ENCODE data around the gene UGT3A1. TPM values are rescaled to one million over a fixed set of nuclear protein-coding genes. Genes with fewer than 3 reads are reported as not detected.
"Not testable (repeated sequence)": the region's sequence is repeated elsewhere in the genome, so short reads cannot be mapped to it uniquely, and the experiment has no call there.

The UGT3A1 gene
- polyA plus RNA-seq, 12 donors = 8.2 to 55.4 (median 34.7) TPM; not detected in 1

DNA sequence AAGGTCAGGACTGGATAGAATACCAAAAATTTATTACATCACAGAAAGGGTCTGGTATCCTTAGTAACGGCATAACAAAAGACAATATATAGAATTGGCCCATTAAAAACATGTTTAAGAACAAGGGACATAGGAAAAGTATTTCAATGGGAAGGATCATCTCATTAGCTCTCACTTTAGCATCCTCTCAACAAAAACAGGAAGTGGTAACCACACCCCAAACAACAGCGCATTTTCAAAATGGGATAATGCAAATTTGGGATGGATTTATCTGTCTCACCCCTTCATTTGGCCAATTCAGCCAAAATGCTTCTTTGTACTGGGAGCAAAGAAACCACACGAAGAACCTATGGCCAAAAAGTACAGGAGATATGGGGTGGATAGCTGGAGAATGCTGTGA, 9.8 kb upstream of the UGT3A1 start:
- no peak for DNase-seq

DNA sequence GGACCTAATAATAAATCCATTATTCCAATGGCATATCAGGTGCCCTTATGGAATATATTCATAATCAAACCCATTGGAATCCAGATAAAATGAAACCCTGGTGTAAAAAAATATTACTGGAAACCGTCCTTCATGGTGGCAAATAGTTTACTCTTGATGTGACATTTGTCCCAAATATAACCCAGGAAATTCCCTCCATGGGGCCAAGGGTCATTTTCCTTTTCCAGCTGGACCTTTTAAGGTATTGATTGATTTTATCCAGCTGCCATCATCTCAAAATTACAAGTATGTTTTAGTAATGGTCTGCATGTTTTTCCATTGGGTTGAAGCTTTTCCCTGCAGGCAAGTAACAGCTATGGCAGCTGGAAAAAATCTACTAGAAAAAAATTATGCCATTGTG, 8.4 kb upstream of the UGT3A1 start:
- no peak for DNase-seq

GRCh38 chr5:35996076-35996475, 4.9 kb upstream of the UGT3A1 start:
- no peak for DNase-seq

- DNase-seq = no peak
These were observed 670 bp downstream of the UGT3A1 start for GRCh38 chr5:35990520-35990919.

DNA sequence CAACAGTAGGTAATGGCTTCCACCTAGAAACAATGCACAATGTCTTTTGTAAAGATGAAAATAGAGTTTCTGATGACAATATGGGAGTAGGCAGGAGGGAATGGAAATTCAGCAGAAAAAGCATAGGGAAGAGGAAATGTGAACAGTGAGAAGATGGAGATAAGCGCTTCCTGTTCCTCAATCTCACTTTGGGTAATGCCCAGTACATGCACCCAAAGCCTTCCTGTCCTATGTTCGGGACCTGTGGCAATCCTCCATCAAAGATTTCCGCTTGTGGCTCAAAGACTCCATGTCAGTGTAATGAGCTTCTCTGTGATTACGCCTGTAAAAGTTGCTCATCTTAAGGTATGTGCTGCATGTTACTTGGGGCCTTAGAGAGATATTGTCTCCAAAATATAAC, 2.7 kb downstream of the UGT3A1 start:
- no peak for DNase-seq

DNA sequence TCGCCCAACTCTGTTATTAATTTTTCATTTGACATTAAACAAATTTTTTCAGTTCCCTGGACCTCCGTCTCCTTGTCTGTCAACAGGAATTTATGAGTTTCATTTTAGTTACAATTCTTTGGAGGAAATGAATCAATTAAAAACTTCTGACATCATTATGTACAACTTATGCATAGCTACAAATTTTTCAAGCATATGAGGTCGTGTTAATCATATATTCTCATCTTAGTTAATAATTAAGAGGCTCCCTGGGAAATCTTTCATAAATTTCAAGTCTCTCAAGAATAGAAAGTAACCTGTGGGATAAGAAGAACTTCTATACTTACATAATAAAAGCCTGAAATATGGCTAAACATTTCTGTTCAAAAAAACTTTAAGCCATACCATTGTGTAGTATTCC, 3.4 kb downstream of the UGT3A1 start:
- no peak for DNase-seq

- no peak for DNase-seq
These were observed 11.5 kb downstream of the UGT3A1 start for GRCh38 chr5:35979715-35980114.

GRCh38 chr5:35976859-35977258, 14.3 kb downstream of the UGT3A1 start:
- not testable (repeated sequence) for DNase-seq

- no peak for DNase-seq
These were observed 16.6 kb downstream of the UGT3A1 start for GRCh38 chr5:35974570-35974969.

- no peak for DNase-seq
These were observed 19.3 kb downstream of the UGT3A1 start for GRCh38 chr5:35971878-35972210.

DNA sequence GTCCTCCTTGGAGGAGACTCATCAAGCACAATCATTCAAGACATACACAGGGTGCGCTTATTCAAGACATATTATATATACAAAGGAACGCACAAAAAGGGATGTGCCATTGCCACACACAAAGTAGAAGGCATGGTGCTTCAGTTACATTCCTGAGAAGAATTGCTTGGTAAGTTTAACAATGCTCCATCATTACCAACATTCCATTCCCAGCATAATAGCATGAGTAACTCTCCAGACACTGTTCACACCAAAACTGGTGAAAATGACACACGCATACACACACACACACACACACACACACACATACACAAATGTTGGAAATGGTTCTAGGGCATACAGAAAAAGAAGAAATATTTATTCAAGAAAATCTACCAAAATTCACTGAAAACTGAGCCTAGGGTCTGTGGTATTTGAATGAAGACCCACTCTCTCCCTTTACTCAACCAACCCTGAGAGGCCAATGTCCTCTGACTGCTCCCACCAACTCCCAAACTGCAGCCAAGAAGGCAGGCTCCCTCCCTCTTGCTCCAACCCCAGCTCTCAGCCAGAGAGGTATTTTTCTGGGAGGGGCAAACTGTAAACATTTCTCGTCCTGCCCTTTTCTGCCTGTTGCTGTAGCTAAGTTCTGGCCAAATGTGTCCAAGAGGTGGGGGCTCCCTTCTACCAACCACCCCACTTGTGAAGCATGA, 19.9 kb downstream of the UGT3A1 start:
- DNase-seq = no peak

- DNase-seq = no peak
These were observed 27.8 kb downstream of the UGT3A1 start for GRCh38 chr5:35963381-35963843.

DNA sequence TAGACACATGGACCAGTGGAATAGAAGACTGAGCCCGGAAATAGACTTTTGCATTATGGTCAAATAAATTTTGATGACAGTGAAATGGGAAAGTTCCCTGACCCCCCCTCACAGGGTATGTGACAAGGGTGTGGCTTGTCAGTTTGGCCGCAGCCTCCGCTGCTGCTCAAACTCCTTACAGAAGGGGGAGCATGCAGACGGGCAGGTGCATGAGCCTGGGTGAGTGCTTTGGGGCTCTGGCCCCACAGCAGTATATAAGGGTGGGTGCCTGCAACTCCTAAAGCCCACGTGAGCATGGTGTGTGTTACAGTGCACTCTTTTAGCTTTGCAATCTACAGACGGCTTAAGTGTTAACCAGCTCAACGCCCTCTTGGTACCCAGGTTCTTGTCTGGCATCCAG, 30.9 kb downstream of the UGT3A1 start:
- DNase-seq = no peak

- DNase-seq = no peak
These were observed 34.8 kb downstream of the UGT3A1 start for GRCh38 chr5:35956429-35956828.

- no peak for DNase-seq
These were observed 37.0 kb downstream of the UGT3A1 start for GRCh38 chr5:35954175-35954574.

DNA sequence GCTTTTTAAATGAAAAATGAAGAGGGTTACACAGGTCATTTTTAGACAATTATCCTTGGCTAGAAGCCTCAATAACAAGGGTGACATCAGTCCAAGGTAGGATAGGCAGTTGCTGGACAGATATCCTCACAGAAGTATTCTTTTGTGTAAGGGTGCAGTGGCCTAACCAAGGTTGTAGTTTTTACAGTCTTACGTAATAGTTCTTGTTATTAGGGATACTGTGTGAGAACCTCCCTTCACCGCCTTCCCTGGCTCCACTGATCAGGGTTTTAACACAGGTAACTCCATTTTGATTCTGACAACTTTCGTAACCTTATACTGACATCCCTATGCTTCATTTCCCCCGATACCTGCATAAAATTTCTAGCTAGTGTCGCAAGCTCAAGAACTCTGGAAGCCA, 44.1 kb downstream of the UGT3A1 start:
- DNase-seq = no peak

DNA sequence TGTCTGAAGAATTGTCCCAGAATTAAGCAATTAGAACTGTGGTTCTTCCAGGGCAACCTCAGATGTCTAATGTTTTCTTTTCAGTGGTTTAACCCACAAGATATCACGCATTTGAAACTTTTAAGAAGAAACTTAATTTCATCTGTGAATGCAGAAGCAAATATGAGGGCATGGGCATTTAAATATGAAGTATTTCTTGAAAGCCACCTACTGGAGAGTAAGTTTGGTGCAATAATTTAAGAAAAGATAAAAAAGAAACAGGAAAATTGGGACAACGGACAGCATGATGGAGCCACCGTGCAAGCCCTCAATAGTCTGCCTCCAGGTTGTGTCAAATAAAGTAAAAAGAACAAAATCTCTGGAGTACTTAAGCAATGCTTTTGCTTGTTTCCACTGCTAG, 51.6 kb downstream of the UGT3A1 start:
- DNase-seq = no peak

- peak; percentile 86 for DNase-seq
These were observed 52.5 kb downstream of the UGT3A1 start, which contains the start of gene CAPSL for GRCh38 chr5:35938568-35939227. Gene CAPSL (minus strand): TSS chr5:35938622. CDS start chr5:35921120, 17,502 bp downstream.

DNA sequence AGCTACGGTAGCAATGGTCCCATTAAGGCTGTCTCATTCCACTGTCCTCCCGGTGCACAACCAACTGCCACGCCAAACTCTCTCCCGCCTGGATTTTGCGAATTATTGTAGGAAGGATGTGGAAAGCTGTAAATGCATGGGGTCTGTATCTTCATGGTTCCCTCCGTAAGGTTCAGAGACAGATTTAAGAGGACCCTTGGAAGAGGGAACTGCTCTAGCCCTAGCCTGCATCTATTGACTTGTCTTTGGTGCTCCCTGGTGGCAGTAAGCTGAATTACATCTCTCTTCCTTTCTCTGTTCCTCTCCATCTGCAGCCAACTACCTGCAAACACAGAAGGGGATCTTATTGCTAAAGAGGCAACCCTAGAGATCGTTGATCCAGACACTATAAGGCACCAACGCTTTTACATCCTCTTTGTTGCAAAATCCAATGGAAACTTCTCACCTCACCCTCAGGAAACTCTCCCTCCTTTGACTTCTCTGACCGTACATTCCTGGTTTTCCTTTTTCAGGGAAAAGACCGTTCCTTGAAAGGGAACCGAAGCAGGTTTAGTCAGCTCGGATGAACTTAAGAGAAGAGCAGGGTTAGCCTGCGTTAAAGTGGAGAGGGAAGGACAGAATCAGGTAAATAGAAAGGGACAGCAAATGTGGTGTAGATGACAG, 64.7 kb downstream of the UGT3A1 start:
- DNase-seq = peak; percentile 61

DNA sequence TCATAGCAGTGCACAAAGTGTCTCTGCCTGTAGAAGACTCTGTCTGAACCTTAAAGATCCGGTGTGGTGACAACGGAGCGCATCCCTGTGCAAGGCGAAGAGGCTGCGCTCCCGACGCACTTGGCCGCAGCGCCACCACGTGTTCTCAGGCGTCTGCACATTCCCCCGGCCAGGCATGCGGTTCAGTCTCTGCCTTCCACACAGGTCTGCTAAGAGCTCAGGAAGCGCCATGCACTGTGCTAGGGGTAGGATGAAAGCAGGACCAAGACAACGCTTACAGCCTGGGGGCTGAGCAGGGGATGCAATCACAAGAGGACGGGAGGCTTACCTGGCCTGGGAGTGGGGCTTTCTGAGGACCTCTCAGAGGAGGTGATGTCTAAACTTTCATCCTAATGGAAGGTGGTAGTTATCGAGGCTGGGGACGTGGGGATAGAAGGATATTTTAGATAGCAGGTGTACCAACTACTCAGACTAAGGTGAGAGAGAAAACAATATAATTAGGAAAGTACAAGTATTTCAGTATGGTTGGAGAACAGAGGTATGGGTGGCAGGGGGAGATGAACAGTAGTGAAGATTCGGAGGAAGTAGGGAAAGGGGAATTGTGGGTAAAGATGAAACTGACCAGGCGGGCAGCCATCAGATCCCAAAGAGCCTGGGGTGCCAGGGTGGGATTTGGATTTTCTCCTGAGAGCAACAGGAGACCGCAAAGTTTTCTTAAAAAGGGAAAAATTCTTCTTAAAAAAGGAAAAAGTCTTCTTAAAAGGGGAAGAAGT, 66.1 kb downstream of the UGT3A1 start:
- peak; percentile 60 for DNase-seq

DNA sequence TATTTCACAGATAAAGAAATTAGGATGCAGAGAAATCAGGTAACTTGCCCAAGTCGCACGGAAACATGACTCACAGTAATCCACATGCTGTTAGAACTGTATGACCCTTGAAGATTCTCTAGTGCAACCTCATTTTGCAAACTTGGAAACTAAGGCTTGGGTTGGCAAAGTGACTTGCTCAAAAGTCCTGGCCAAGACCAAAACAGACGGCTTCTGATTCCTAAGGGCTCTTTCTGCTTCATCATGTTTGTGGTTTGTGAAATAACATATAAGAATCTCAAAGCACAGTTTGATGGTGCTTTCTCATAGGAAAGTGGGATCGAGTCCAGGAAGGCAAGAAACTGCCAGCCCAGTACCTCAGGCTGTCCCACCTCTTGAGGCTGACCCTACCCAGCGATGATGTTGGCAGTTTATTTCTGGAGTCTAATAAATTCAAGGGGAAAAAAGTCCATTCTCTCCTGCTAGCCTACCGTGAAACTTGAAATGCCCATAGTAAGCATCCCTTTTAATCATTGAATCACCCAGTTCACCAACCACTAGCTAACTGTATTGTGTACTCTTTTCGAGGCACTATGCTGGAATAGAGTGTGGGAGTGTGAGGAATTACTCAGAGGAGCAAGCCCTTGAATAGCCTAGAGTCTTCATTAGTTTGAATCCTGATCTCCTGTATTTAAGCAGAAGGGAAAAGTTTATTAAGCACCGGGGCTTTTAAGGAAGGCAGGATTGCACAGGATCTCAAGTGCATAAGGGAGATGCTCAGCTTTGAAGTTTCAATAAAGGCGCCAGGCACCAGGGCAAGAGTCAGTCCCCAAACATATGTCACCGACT, 66.9 kb downstream of the UGT3A1 start:
- DNase-seq = no peak
